Astrocyte (in vitro differentiated cells and primary cell): ENCODE measurements around the gene ING5. TPM values are rescaled to one million over a fixed set of nuclear protein-coding genes. Genes with fewer than 3 reads are reported as not detected.

Source experiments
- DNase-seq: peaks from one replicate; pipeline ENCODE4 v3.0.0-alpha.2; 2010; ENCODE audit warnings: low read depth
- FAIRE-seq: peaks from 2 replicates; lab custom pipeline; 2011; peaks lifted over from hg19 to GRCh38; lab: Jason Lieb, UNC
- H2AFZ ChIP-seq: 2 replicates; pipeline ENCODE4 v1.6.0; 2012; ENCODE audit warnings: low read depth, low read length, inconsistent platforms
- H3K27ac ChIP-seq: 2 replicates; pipeline ENCODE4 v1.5.1; 2011; ENCODE audit warnings: low read depth, low read length, inconsistent platforms
- H3K27me3 ChIP-seq: 2 replicates; pipeline ENCODE4 v1.6.0; 2011; ENCODE audit warnings: low read length, inconsistent platforms; ENCODE audit not compliant: insufficient read depth
- H3K36me3 ChIP-seq: 2 replicates; pipeline ENCODE4 v1.5.1; 2011; ENCODE audit warnings: low read length, inconsistent platforms; ENCODE audit not compliant: insufficient read depth
- H3K4me1 ChIP-seq: 2 replicates; pipeline ENCODE4 v1.5.1; 2011; ENCODE audit warnings: low read length, inconsistent platforms; ENCODE audit not compliant: insufficient read depth
- H3K4me2 ChIP-seq: 2 replicates; pipeline ENCODE4 v1.6.0; 2012; ENCODE audit warnings: low read length, inconsistent platforms
- H3K4me3 ChIP-seq: 2 replicates; pipeline ENCODE4 v1.5.1; 2011; ENCODE audit warnings: low read depth, mild to moderate bottlenecking, low read length, inconsistent platforms; ENCODE audit not compliant: insufficient read depth
- H3K79me2 ChIP-seq: 2 replicates; pipeline ENCODE4 v1.6.0; 2012; ENCODE audit warnings: mild to moderate bottlenecking, low read length, inconsistent platforms; ENCODE audit not compliant: insufficient read depth
- H3K9ac ChIP-seq: 2 replicates; pipeline ENCODE4 v1.6.0; 2012; ENCODE audit warnings: mild to moderate bottlenecking, low read length, inconsistent platforms
- H3K9me3 ChIP-seq: 2 replicates; pipeline ENCODE4 v1.5.1; 2012; ENCODE audit warnings: low read depth, mild to moderate bottlenecking, low read length, inconsistent platforms; ENCODE audit not compliant: insufficient read depth
- H4K20me1 ChIP-seq: 2 replicates; pipeline ENCODE4 v1.6.0; 2012; ENCODE audit warnings: low read length, inconsistent platforms; ENCODE audit not compliant: insufficient read depth
- H3K27ac Mint-ChIP-seq: one replicate; pipeline ENCODE4 v1.8.0; 2021; ENCODE audit warnings: mild to moderate bottlenecking, mixed read lengths; ENCODE audit not compliant: unreplicated experiment
- H3K27me3 Mint-ChIP-seq: one replicate; pipeline ENCODE4 v1.8.0; 2021; ENCODE audit warnings: low read depth, mixed read lengths; ENCODE audit not compliant: unreplicated experiment
- H3K36me3 Mint-ChIP-seq: one replicate; pipeline ENCODE4 v1.8.0; 2021; ENCODE audit warnings: low read depth, mixed read lengths; ENCODE audit not compliant: unreplicated experiment
- H3K4me1 Mint-ChIP-seq: one replicate; pipeline ENCODE4 v1.8.0; 2021; ENCODE audit warnings: low read depth, mixed read lengths; ENCODE audit not compliant: unreplicated experiment
- H3K4me3 Mint-ChIP-seq: one replicate; pipeline ENCODE4 v1.8.0; 2021; ENCODE audit warnings: mild to moderate bottlenecking, moderate library complexity, mixed read lengths; ENCODE audit not compliant: unreplicated experiment
- H3K9me3 Mint-ChIP-seq: one replicate; pipeline ENCODE4 v1.8.0; 2021; ENCODE audit warnings: mild to moderate bottlenecking, mixed read lengths; ENCODE audit not compliant: unreplicated experiment
- EZH2 ChIP-seq: IDR thresholded peaks from 2 replicates; pipeline ENCODE4 v1.6.1; 2012; ENCODE audit warnings: mild to moderate bottlenecking, low read length, inconsistent platforms; ENCODE audit not compliant: insufficient read depth
- total RNA-seq: library from RNA; stranded (reverse); gene quantifications from 2 replicates; pipeline ENCODE4 v1.2.1, GENCODE V29; 2021
- TF ChIP-seq, protein P1 (sequence below): IDR thresholded peaks from 2 replicates; pipeline ENCODE4 v1.5.1; 2011; ENCODE audit warnings: low read depth, mild to moderate bottlenecking, inconsistent platforms, low read length, moderate library complexity; ENCODE audit not compliant: insufficient read depth

The ING5 gene
- total RNA-seq, 1 donor from 2014 or later: 19.7 TPM

DNA sequence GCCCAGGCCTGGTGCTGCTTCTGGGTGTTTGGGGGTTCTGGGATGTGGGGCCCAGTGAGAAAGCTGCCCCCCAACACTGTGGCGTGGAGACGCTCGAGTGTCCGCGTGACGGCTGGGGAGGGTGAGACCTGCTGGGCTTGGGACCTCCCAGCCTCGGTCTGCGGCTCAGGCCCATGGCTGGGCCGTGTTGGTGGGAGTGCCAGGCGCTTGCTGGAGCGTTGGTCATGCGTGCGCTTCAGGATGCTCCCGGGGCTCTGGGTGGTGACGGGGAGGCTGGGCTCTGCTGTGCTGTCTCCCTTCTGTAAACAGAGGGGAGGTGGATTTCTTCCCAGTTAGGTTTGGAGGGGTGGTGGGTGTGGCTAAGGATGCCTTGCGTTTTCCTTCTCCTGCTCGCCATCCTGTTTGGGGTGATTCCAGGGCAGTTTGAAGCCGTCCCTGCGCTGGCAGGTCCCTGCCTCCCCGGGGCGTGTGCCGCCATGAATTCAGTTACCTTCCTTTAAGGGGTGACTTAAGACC, 75.4 kb downstream of the ING5 start:
- Mint-ChIP-seq H3K9me3 (no peaks in the 10 kb centered on the region), H3K27ac (no peak overlapping the region), H3K36me3 (peaks cover 3% of the 10 kb centered on the region), H3K4me1 (no peaks in the 10 kb centered on the region), H3K4me3 (no peak overlapping the region), H3K27me3 (peaks cover 4% of the 10 kb centered on the region)
- no peaks in the 10 kb centered on the region for H3K27me3 ChIP-seq
- DNase-seq (no peak), FAIRE-seq (no peak)
- peaks cover 11% of the 10 kb centered on the region for H3K4me1 ChIP-seq
- no peaks in the 10 kb centered on the region for H3K9me3 ChIP-seq
- H2AFZ ChIP-seq: no peak overlapping the region
- no peak overlapping the region for H3K4me3 ChIP-seq
- no peaks in the 10 kb centered on the region for H3K79me2 ChIP-seq
- H3K4me2 ChIP-seq: no peak overlapping the region
- no peaks in the 10 kb centered on the region for H4K20me1 ChIP-seq
- no peaks in the 10 kb centered on the region for H3K36me3 ChIP-seq
- H3K9ac ChIP-seq: no peak overlapping the region
- no peak overlapping the region for H3K27ac ChIP-seq
- TF ChIP-seq, protein P1, sequence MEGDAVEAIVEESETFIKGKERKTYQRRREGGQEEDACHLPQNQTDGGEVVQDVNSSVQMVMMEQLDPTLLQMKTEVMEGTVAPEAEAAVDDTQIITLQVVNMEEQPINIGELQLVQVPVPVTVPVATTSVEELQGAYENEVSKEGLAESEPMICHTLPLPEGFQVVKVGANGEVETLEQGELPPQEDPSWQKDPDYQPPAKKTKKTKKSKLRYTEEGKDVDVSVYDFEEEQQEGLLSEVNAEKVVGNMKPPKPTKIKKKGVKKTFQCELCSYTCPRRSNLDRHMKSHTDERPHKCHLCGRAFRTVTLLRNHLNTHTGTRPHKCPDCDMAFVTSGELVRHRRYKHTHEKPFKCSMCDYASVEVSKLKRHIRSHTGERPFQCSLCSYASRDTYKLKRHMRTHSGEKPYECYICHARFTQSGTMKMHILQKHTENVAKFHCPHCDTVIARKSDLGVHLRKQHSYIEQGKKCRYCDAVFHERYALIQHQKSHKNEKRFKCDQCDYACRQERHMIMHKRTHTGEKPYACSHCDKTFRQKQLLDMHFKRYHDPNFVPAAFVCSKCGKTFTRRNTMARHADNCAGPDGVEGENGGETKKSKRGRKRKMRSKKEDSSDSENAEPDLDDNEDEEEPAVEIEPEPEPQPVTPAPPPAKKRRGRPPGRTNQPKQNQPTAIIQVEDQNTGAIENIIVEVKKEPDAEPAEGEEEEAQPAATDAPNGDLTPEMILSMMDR: no peak
- TF ChIP-seq EZH2: no peak

- Mint-ChIP-seq H3K9me3 (peaks cover 2% of the 10 kb centered on the region), H3K27me3 (peaks cover 2% of the 10 kb centered on the region), H3K36me3 (peaks cover 3% of the 10 kb centered on the region), H3K27ac (no peak overlapping the region), H3K4me3 (no peak overlapping the region), H3K4me1 (no peaks in the 10 kb centered on the region)
- Histone ChIP-seq H4K20me1 (no peaks in the 10 kb centered on the region), H3K4me2 (no peak overlapping the region), H3K9me3 (peaks cover 2% of the 10 kb centered on the region), H3K36me3 (no peaks in the 10 kb centered on the region), H2AFZ (peak overlapping the region; percentile 11), H3K27me3 (no peaks in the 10 kb centered on the region), H3K4me1 (peaks cover 11% of the 10 kb centered on the region), H3K9ac (no peak overlapping the region), H3K79me2 (no peaks in the 10 kb centered on the region), H3K4me3 (no peak overlapping the region), H3K27ac (no peak overlapping the region)
- TF ChIP-seq EZH2: no peak
- TF ChIP-seq, protein P1: no peak
- FAIRE-seq: no peak
- no peak for DNase-seq
Measured at GRCh38 chr2:241777686-241778627, 76.1 kb downstream of the ING5 start.

Other genes with a start within 250 kb of the ING5 start
- 185 and 211 TPM in 2 replicates for gene STK25, start 193.5 kb upstream of the ING5 start, total RNA-seq
- gene BOK, start 143.3 kb upstream of the ING5 start, total RNA-seq: 64.2 and 64.9 TPM in 2 replicates
- gene THAP4, start 64.9 kb upstream of the ING5 start, total RNA-seq: 46.0 and 47.2 TPM in 2 replicates
- gene ATG4B, start 64.3 kb upstream of the ING5 start, total RNA-seq: 75.4 and 83.2 TPM in 2 replicates
- gene DTYMK, start 15.2 kb upstream of the ING5 start, total RNA-seq: 25.5 and 26.1 TPM in 2 replicates
- gene D2HGDH, start 32.6 kb downstream of the ING5 start, total RNA-seq: 10.0 and 11.5 TPM in 2 replicates
- not detected in 2 replicates for gene GAL3ST2, start 74.8 kb downstream of the ING5 start, total RNA-seq
- 0.09 and 0.22 TPM in 2 replicates for gene NEU4, start 107.2 kb downstream of the ING5 start, total RNA-seq
- not detected in 2 replicates for gene PDCD1, start 156.9 kb downstream of the ING5 start, total RNA-seq
- not detected in 2 replicates for gene RTP5, start 167.7 kb downstream of the ING5 start, total RNA-seq